NB4 (cell line): Measurements from ENCODE around the gene TMPRSS9.

Experiments used
- DNase-seq: peaks from one replicate; pipeline ENCODE4 v3.0.0; 2010; ENCODE audit warnings: low read depth
- H3K4me3 ChIP-seq: one replicate; pipeline ENCODE4 v1.5.1; 2011; ENCODE audit warnings: mild to moderate bottlenecking, low read depth, low read length, moderate library complexity
- MYC ChIP-seq: IDR thresholded peaks from 2 replicates; pipeline ENCODE4 v1.6.1; 2011; ENCODE audit warnings: low read depth, low read length
- POLR2A ChIP-seq: IDR thresholded peaks from 2 replicates; pipeline ENCODE4 v1.6.1; 2011; ENCODE audit warnings: mild to moderate bottlenecking; ENCODE audit not compliant: insufficient read length; ENCODE audit errors: extremely low read depth
- TF ChIP-seq, protein P1 (sequence below): IDR thresholded peaks from one replicate; pipeline ENCODE4 v1.5.1; 2012; ENCODE audit warnings: low read depth, low read length
- TF ChIP-seq, protein P2 (sequence below): IDR thresholded peaks from 2 replicates; pipeline ENCODE4 v1.6.1; 2011; ENCODE audit warnings: low read depth, low read length

Gene TMPRSS9

DNA sequence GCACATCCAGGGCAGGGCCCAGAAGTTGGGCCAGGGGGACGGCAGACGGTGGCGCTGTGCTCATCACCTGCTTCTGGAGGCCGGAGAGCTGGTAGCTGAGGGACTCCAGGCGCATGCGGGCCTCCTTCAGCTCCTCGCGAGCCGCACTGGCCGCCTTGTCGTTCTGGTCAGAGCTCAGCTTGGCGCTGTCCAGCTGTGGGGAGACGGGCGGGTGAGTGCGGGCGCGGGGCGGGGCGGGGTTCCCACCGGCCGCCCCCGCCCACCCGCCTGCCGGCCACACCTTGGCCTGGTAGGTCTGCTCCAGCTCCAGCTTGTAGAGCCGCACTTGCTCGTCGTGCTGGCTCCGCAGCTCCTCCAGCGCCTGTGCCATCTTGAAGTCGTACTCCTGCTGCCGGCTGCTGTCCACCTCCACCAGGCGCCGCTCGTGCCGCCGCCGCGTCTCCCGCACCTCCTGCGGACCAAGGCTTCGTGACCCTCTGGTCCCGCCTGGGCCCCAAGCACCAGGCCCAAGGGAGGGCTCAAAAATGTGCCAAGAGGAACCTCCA is 74.7 kb downstream of the TMPRSS9 start:
- no peak overlapping the region for H3K4me3 ChIP-seq
- TF ChIP-seq POLR2A (no peak), MYC (no peak)
- TF ChIP-seq, protein P1, sequence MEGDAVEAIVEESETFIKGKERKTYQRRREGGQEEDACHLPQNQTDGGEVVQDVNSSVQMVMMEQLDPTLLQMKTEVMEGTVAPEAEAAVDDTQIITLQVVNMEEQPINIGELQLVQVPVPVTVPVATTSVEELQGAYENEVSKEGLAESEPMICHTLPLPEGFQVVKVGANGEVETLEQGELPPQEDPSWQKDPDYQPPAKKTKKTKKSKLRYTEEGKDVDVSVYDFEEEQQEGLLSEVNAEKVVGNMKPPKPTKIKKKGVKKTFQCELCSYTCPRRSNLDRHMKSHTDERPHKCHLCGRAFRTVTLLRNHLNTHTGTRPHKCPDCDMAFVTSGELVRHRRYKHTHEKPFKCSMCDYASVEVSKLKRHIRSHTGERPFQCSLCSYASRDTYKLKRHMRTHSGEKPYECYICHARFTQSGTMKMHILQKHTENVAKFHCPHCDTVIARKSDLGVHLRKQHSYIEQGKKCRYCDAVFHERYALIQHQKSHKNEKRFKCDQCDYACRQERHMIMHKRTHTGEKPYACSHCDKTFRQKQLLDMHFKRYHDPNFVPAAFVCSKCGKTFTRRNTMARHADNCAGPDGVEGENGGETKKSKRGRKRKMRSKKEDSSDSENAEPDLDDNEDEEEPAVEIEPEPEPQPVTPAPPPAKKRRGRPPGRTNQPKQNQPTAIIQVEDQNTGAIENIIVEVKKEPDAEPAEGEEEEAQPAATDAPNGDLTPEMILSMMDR, result no peak
- TF ChIP-seq, protein P2, sequence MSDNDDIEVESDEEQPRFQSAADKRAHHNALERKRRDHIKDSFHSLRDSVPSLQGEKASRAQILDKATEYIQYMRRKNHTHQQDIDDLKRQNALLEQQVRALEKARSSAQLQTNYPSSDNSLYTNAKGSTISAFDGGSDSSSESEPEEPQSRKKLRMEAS, result no peak
- no peak for DNase-seq

DNA sequence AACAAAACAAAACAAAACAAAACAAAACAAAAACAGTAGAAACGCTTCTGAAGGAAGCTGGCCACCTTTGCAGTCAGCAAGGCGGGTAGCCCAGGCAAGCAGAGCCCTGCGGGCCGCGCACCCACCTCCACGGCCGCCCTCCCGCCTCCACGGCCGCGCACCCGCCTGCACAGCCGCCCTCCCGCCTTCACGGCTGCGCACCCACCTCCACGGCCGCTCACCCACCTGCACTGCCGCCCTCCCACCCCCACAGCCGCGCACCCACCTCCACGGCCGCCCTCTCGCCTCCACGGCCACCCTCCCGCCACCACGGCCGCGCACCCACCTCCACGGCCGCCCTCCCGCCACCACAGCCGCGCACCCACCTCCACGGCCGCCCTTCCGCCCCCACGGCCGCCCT is 76.3 kb downstream of the TMPRSS9 start:
- DNase-seq, result no peak
- no peak overlapping the region for H3K4me3 ChIP-seq
- TF ChIP-seq, protein P1, result no peak
- TF ChIP-seq POLR2A (no peak), MYC (no peak)
- TF ChIP-seq, protein P2, result no peak

DNA sequence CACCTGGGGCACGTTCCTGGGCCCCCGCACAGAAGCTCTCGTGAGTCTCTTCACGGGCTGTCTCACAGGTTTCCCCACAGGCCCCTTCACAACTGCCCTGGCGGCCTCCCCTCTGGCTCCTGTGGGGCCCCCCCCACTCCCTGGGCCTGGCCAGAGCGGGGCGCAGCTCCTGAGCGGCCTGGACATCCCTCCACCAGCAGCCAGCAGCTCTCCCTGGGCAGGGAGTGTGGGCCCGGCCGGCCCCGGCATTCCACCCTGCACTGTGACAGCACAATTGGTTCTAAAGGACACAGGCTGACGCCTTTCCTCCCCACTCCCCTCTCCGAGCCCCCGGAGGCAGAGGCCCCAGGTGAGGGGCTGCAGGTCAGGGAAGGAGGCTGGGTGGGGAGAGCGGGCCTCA is 76.9 kb downstream of the TMPRSS9 start:
- TF ChIP-seq MYC (no peak), POLR2A (no peak)
- TF ChIP-seq, protein P2, result no peak
- TF ChIP-seq, protein P1, result no peak
- no peak overlapping the region for H3K4me3 ChIP-seq
- no peak for DNase-seq

DNA sequence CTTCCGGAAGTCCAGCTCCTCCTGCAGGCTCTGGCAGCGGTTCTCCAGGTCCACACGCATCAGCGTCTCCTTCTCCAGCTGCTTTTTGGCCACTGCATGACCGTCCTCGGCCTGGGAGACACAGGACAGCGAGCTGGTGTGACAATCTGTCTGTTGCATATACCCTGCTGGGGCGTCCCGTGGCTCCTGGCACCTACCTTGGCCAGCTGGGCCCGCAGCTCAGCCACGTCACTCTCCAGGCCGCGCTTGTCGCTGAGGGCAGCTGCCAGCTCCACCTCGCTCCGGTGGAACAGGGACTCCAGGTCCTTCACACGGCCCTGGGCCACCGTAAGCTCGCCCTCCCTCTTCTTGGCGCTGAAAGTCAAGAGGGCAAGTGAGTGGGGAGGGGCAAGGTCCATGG is 78.1 kb downstream of the TMPRSS9 start:
- no peak for TF ChIP-seq MYC
- TF ChIP-seq, protein P1, result no peak
- TF ChIP-seq, protein P2, result no peak
- no peak for TF ChIP-seq POLR2A
- DNase-seq, result no peak
- H3K4me3 ChIP-seq, result no peak overlapping the region

DNA sequence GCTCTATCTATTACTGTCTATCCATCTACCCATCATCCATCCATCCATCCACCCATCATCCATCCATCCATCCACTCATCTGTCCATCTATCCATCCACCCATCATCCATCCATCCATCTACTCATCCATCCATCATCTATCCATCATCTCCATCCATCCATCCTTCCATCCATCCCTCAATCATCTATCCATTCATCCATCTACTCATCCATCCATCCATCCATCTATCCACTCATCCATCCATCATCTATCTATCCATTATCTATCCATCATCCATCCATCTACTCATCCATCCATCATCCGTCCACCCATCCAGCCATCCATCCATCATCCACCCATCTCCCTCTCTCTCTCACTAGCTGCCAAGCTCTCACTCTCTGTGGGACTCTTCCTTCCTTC is 80.5 kb downstream of the TMPRSS9 start:
- no peak for DNase-seq
- TF ChIP-seq, protein P2, result no peak
- TF ChIP-seq, protein P1, result no peak
- TF ChIP-seq MYC (no peak), POLR2A (no peak)
- H3K4me3 ChIP-seq, result no peak overlapping the region
